Erythroblast (primary cell): Measurements from ENCODE around the gene EIF2B5.

Experiments used
- GATA1 ChIP-seq: IDR thresholded peaks from 2 replicates; pipeline ENCODE4 v1.6.1; 2011; ENCODE audit warnings: low read depth, mild to moderate bottlenecking, control low read depth, low read length, moderate library complexity
- POLR2A ChIP-seq: IDR thresholded peaks from 2 replicates; pipeline ENCODE4 v1.6.1; 2011; ENCODE audit warnings: mild to moderate bottlenecking, low read length

- TF ChIP-seq POLR2A (no peak), GATA1 (no peak)
Measured at GRCh38 chr3:184099806-184100686, 35.1 kb upstream of the EIF2B5 start.
